ENCODE data around the gene CABLES1.
"Not testable (repeated sequence)": the region's sequence is repeated elsewhere in the genome, so short reads cannot be mapped to it uniquely, and the experiment has no call there.

The CABLES1 gene, protein sequence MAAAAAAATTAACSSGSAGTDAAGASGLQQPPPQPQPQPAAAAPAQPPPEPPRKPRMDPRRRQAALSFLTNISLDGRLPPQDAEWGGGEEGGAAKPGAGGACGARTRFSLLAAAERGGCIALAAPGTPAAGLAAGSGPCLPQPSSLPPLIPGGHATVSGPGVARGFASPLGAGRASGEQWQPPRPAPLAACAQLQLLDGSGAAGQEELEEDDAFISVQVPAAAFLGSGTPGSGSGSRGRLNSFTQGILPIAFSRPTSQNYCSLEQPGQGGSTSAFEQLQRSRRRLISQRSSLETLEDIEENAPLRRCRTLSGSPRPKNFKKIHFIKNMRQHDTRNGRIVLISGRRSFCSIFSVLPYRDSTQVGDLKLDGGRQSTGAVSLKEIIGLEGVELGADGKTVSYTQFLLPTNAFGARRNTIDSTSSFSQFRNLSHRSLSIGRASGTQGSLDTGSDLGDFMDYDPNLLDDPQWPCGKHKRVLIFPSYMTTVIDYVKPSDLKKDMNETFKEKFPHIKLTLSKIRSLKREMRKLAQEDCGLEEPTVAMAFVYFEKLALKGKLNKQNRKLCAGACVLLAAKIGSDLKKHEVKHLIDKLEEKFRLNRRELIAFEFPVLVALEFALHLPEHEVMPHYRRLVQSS

DNA sequence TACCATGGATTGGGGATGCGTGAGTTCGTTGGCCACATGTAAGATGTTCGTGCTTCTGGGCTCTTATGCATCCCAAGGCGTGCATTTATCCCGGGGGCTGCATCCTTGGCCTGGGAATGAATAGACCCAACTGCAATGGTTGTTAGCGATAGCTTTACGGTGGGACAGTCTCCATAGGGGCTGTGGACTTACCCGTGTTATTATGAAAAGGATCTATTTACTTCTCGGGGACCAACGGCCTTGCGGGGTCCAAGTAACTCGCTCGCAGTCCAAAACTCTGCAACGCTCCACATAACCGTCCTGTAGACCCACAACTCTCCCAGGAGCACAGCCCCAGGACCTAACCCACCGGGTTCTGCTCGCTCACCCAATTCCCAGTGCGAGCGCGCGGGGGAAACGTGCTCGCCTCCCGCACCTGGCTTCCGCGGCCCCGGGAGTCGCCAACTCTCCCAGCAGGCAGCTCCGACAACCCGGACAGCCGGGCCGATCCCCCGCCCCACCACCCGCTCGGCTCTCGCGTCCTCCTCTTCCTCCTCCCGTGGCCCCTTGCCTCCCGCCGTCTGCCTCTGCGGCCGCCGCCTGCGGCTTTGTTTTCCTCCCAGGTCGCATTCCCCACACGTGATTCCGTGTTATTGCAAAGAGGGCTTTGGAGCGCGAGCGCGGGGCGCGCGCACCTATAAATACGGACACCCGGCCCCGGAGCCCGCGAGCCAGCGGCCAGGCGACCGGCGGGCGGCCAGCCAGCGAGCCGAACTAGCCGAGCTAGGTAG, at the start of gene CABLES1:
TSS of gene CABLES1 (plus strand) at position 706 of the 770 bp plus-strand sequence. CDS start 278 bp downstream, outside the sequence.
- H3K27me3 ChIP-seq (ENCODE audit: control insufficient read depth in 1 of 2, insufficient read depth in 2 of 2, low read length in 2 of 2), result peaks cover 13 to 25% of the 10 kb centered on the region in 2 donors

DNA sequence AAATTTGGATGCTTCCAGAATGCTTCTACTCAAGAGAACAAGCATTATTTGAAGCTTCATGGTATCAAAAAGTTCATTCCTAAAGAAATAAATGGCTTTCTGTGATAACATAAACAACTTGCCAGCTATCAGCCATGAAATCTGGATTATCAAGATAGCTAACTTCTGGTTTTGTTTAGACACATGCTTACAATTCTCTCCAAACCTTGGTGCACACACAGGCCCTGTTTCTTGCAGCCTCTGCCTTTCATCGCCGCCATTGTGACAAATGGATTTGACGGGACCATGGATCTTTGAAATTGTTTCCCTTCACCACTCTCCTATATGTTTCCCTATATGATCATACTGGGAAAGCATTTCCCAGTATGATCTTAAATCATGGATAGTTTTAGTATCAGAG, 47.9 kb upstream of the CABLES1 start:
- no peak overlapping the region for H3K4me3 ChIP-seq (ENCODE audit: low read depth in 1 of 2, low read length in 2 of 2)
- H3K4me1 ChIP-seq (ENCODE audit: insufficient read depth, low read length), result no peaks in the 10 kb centered on the region
- H3K27ac ChIP-seq (ENCODE audit: low read depth, low read length), result no peak overlapping the region
- H3K9ac ChIP-seq (ENCODE audit: low read length), result no peak overlapping the region
- H3K36me3 ChIP-seq (ENCODE audit: insufficient read depth, low read length), result no peaks in the 10 kb centered on the region
- no peaks in the 10 kb centered on the region for H3K9me3 ChIP-seq (ENCODE audit: low read length)
- H3K27me3 ChIP-seq (ENCODE audit: control insufficient read depth in 1 of 2, insufficient read depth in 2 of 2, low read length in 2 of 2), result no peaks in the 10 kb centered on the region

More for the DNA sequence above, at the start of gene CABLES1:
- peak within 1 kb of the TSS; percentile 24 for H3K27ac ChIP-seq (ENCODE audit: low read depth, low read length)
- H3K9ac ChIP-seq (ENCODE audit: low read length), result no peak within 1 kb of the TSS
- peaks cover 7% of the 10 kb centered on the region for H3K4me1 ChIP-seq (ENCODE audit: insufficient read depth, low read length)
- no peaks in the 10 kb centered on the region for H3K36me3 ChIP-seq (ENCODE audit: insufficient read depth, low read length)
- H3K4me3 ChIP-seq (ENCODE audit: low read depth in 1 of 2, low read length in 2 of 2), result peak within 1 kb of the TSS; percentile 61 to 91
- no peaks in the 10 kb centered on the region for H3K9me3 ChIP-seq (ENCODE audit: low read length)

DNA sequence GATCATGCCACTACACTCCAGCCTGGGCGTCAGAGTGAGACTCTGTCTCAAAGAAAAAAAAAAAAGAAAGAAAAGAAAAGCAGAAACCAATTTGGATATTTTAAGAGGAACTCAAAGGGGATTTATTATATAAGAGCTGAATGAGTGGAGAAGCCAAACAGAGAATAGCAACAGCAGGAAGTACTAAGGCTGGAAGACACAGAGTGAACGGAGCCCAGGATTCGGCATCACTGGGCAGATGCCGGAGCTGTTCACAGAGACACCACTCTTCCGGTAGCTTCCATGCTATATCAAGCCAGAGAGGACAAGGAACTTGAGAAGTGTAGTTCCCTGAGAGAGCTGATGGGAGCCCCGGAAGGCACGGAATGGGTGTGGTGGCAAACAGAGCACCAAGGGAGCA, 47.0 kb upstream of the CABLES1 start:
- Histone ChIP-seq H3K27ac (ENCODE audit: low read depth, low read length) (no peak overlapping the region), H3K4me3 (ENCODE audit: low read depth in 1 of 2, low read length in 2 of 2) (no peak overlapping the region), H3K4me1 (ENCODE audit: insufficient read depth, low read length) (no peaks in the 10 kb centered on the region), H3K9ac (ENCODE audit: low read length) (no peak overlapping the region), H3K9me3 (ENCODE audit: low read length) (no peaks in the 10 kb centered on the region), H3K36me3 (ENCODE audit: insufficient read depth, low read length) (no peaks in the 10 kb centered on the region), H3K27me3 (ENCODE audit: control insufficient read depth in 1 of 2, insufficient read depth in 2 of 2, low read length in 2 of 2) (no peaks in the 10 kb centered on the region)

DNA sequence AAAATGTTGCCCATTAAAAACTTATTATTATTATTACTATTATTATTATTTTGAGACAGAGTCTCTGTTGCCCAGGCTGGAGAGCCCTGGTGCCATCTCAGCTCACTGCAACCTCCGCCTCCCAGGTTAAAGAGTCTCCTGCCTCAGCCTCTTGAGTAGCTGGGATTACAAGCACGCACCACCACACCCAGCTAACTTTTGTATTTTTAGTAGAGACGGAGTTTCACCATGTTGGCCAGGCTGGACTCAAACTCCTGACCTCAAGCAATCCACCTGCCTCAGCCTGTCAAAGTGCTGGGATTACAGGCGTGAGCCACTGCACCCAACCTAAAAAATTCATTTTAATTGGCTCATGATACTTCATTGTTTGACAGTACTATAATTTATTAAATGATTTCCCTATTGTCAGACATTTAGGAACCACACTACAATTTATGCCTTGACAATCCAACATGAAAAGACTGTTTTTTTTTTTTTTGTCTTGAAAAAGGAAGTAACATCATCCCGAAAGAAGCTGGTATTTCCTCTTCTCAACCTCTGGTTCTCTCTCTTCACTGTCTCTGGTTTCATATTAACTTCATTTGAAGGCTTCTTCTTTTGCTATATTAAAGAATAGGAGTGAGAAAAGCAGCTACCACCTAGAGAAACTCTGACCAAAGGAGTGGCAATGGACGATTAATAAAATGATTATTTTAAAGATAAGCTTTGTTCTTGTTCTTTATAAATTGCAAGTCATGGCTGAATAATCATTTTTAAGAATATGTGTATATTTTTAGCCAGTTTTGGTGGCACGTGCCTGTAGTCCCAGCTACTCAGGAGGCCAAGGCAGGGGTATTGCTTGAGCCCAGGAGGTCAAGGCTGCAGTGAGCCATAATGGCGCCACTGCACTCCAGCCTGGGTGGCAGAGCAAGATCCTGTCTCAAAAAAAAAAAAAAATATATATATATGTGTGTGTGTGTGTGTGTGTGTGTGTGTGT, 44.0 kb upstream of the CABLES1 start:
- H3K27ac ChIP-seq (ENCODE audit: low read depth, low read length); H3K9me3 ChIP-seq (ENCODE audit: low read length); H3K9ac ChIP-seq (ENCODE audit: low read length); H3K4me3 ChIP-seq (ENCODE audit: low read depth in 1 of 2, low read length in 2 of 2); H3K36me3 ChIP-seq (ENCODE audit: insufficient read depth, low read length); H3K27me3 ChIP-seq (ENCODE audit: control insufficient read depth in 1 of 2, insufficient read depth in 2 of 2, low read length in 2 of 2); H3K4me1 ChIP-seq (ENCODE audit: insufficient read depth, low read length): not testable (repeated sequence)

DNA sequence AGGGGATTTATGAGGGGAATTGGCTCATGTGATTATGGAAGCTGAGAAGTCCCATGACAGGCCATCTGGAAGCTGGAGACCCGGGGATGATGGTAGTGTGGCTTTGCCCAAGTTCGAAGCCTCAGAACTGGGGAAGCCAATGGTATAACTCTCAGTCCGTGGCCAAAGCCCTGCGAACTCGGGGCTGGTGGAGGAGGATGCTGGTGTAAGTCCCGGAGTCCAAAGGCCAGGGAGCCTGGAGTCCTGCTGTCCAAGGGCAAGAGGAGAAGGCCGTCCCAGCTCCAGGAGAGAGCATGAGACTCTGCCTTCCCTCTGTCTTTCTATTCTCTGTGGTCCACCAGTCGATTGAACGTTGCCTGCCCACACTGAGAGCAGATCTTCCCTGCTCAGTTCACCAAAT, 43.2 kb upstream of the CABLES1 start:
- Histone ChIP-seq H3K9me3 (ENCODE audit: low read length) (no peaks in the 10 kb centered on the region), H3K4me3 (ENCODE audit: low read depth in 1 of 2, low read length in 2 of 2) (no peak overlapping the region), H3K27me3 (ENCODE audit: control insufficient read depth in 1 of 2, insufficient read depth in 2 of 2, low read length in 2 of 2) (no peaks in the 10 kb centered on the region), H3K27ac (ENCODE audit: low read depth, low read length) (no peak overlapping the region), H3K9ac (ENCODE audit: low read length) (no peak overlapping the region), H3K36me3 (ENCODE audit: insufficient read depth, low read length) (no peaks in the 10 kb centered on the region), H3K4me1 (ENCODE audit: insufficient read depth, low read length) (no peaks in the 10 kb centered on the region)

DNA sequence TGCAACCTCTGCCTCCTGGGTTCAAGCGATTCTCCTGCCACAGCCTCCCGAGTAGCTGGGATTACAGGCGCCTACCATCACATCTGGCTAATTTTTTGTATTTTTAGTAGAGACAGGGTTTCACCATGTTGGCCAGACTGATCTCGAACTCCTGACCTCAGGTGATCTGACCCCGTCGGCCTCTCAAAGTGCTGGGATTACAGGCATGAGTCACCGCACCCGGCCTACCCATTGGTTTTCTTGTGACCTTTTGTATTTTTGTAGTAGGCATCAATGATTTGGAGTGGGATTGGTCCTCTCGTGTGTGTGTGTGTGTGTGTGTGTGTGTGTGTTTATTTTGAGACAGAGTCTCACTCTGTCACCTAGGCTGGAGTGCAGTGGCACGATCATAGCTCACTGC, 42.2 kb upstream of the CABLES1 start:
- not testable (repeated sequence) for H3K4me3 ChIP-seq (ENCODE audit: low read depth in 1 of 2, low read length in 2 of 2); H3K9me3 ChIP-seq (ENCODE audit: low read length); H3K4me1 ChIP-seq (ENCODE audit: insufficient read depth, low read length); H3K9ac ChIP-seq (ENCODE audit: low read length); H3K27me3 ChIP-seq (ENCODE audit: control insufficient read depth in 1 of 2, insufficient read depth in 2 of 2, low read length in 2 of 2); H3K27ac ChIP-seq (ENCODE audit: low read depth, low read length); H3K36me3 ChIP-seq (ENCODE audit: insufficient read depth, low read length)

DNA sequence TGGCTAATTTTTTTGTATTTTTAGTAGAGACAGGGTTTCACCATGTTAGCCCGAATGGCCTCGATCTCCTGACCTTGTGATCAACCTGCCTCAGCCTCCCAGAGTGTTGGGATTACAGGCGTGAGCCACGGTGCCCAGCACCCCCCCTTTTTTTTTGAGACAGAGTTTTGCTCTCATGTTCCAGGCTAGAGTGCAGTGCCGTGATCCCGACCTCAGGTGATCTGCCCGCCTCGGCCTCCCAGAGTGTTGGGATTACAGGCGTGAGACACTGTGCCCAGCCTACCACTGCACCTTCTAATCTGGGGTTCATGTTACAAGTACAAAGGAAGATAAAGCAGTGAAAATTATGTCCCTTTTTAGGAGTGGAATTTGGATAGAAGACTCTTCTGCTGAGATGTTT, 41.5 kb upstream of the CABLES1 start:
- H3K36me3 ChIP-seq (ENCODE audit: insufficient read depth, low read length), result no peaks in the 10 kb centered on the region
- no peaks in the 10 kb centered on the region for H3K27me3 ChIP-seq (ENCODE audit: control insufficient read depth in 1 of 2, insufficient read depth in 2 of 2, low read length in 2 of 2)
- H3K9ac ChIP-seq (ENCODE audit: low read length), result no peak overlapping the region
- no peak overlapping the region for H3K4me3 ChIP-seq (ENCODE audit: low read depth in 1 of 2, low read length in 2 of 2)
- H3K4me1 ChIP-seq (ENCODE audit: insufficient read depth, low read length), result no peaks in the 10 kb centered on the region
- H3K9me3 ChIP-seq (ENCODE audit: low read length), result no peaks in the 10 kb centered on the region
- H3K27ac ChIP-seq (ENCODE audit: low read depth, low read length), result no peak overlapping the region

DNA sequence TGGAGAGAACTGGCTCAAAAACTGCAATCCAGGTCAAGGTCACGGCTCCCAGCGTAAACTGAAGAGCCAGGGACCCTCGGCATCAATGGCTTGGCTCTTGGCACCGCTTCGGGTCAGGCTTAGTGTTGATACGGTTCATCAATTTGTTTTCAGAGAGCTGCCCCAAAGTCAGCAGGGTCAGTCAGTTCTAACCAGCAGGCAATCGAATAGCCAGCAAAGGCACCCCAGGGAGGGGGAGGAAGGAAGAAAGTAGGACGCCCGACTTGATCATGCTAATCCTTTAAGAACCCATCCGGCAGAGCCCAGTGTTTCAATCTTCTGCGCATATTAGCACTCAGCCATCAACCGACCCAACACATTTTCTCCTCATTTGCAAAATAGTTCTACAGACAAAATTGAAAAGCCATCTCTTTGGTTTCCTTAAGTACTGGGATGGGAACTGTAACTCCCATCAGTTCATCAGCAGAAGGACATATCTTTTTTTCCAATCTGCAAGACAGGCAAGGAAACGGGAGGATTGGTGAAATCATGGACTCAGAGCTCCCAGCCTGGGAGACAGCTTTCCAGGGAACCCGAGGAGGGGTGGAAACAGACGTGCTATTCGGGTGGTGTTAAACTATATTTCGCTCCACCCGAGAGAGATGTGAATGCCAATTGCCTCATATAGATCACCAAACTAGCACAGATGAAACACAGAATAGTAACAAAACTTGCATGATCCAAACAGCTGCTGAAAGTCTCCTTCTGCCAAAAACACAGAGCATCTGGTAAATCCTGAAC, 40.7 kb upstream of the CABLES1 start:
- Histone ChIP-seq H3K9ac (ENCODE audit: low read length) (no peak overlapping the region), H3K27ac (ENCODE audit: low read depth, low read length) (no peak overlapping the region), H3K4me3 (ENCODE audit: low read depth in 1 of 2, low read length in 2 of 2) (no peak overlapping the region), H3K27me3 (ENCODE audit: control insufficient read depth in 1 of 2, insufficient read depth in 2 of 2, low read length in 2 of 2) (no peaks in the 10 kb centered on the region), H3K4me1 (ENCODE audit: insufficient read depth, low read length) (no peaks in the 10 kb centered on the region), H3K36me3 (ENCODE audit: insufficient read depth, low read length) (no peaks in the 10 kb centered on the region), H3K9me3 (ENCODE audit: low read length) (no peaks in the 10 kb centered on the region)

DNA sequence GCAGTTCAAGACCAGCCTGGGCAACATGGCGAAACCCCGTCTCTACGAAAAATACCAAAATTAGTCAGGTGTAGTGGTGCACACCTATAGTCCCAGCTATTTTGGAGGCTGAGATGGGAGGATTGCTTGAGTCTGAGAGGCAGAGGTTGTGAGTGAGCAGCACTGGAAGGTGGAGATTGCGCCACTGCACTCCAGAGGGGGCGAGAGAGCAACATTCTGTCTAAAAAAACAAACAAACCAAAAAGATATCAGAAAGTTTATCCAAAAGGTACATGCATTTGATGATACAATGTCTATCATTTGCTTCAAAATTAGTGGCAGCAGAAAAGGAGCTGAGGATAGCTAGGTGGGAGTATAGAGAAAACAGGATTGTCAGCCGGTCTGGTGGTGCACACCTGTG, 39.8 kb upstream of the CABLES1 start:
- Histone ChIP-seq H3K27ac (ENCODE audit: low read depth, low read length) (no peak overlapping the region), H3K27me3 (ENCODE audit: control insufficient read depth in 1 of 2, insufficient read depth in 2 of 2, low read length in 2 of 2) (no peaks in the 10 kb centered on the region), H3K9ac (ENCODE audit: low read length) (no peak overlapping the region), H3K36me3 (ENCODE audit: insufficient read depth, low read length) (no peaks in the 10 kb centered on the region), H3K4me1 (ENCODE audit: insufficient read depth, low read length) (no peaks in the 10 kb centered on the region), H3K9me3 (ENCODE audit: low read length) (no peaks in the 10 kb centered on the region), H3K4me3 (ENCODE audit: low read depth in 1 of 2, low read length in 2 of 2) (no peak overlapping the region)

DNA sequence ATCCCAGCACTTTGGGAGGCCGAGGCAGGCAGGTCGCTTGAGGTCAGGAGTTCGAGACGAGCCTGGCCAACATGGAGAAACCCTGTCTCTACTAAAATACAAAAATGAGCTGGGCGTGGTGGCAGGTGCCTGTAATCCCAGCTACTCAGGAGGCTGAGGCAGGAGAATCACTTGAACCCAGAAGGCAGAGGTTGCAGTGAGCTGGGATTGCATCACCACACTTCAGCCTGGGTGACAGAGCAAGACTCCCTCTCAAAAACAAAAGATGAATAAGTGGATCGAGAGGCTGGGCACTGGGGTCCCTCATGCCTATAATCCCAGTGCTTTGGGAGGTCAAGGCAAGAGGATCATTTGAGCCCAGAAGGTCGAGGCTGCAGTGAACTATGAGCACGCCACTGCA, 38.3 kb upstream of the CABLES1 start:
- H3K4me3 ChIP-seq (ENCODE audit: low read depth in 1 of 2, low read length in 2 of 2); H3K27me3 ChIP-seq (ENCODE audit: control insufficient read depth in 1 of 2, insufficient read depth in 2 of 2, low read length in 2 of 2); H3K9ac ChIP-seq (ENCODE audit: low read length); H3K36me3 ChIP-seq (ENCODE audit: insufficient read depth, low read length); H3K27ac ChIP-seq (ENCODE audit: low read depth, low read length); H3K4me1 ChIP-seq (ENCODE audit: insufficient read depth, low read length); H3K9me3 ChIP-seq (ENCODE audit: low read length): not testable (repeated sequence)
